ENCODE results near the gene YAE1. TPM values are rescaled to one million over a fixed set of nuclear protein-coding genes. Genes with fewer than 3 reads are reported as not detected.

Gene YAE1
- total RNA-seq, 1 donor from 2014 or later = 18.1 TPM

DNA sequence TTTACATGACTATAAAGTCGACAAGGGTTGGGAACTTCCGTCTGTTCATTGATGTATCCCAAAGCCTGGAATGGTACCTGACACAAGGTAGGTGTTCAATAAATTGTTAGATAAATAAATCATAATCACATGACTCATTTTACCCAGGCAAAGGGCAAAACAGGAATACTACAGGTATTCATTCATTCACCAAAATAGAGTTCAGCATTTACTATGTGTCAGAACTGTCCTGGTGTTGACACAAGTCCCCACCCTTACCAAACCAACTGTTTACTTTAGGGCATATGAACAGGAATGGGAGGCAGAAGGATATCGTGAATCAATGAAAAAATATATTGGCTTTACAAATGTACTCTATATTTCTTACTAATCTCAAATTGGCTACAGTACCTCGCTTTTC is 666 bp upstream of the YAE1 start:
- H3K9me3 ChIP-seq = no peaks in the 10 kb centered on the region
- peak overlapping the region; percentile 86 for H3K27ac ChIP-seq
- H3K4me3 ChIP-seq = peak overlapping the region; percentile 80
- TF ChIP-seq, protein P1, sequence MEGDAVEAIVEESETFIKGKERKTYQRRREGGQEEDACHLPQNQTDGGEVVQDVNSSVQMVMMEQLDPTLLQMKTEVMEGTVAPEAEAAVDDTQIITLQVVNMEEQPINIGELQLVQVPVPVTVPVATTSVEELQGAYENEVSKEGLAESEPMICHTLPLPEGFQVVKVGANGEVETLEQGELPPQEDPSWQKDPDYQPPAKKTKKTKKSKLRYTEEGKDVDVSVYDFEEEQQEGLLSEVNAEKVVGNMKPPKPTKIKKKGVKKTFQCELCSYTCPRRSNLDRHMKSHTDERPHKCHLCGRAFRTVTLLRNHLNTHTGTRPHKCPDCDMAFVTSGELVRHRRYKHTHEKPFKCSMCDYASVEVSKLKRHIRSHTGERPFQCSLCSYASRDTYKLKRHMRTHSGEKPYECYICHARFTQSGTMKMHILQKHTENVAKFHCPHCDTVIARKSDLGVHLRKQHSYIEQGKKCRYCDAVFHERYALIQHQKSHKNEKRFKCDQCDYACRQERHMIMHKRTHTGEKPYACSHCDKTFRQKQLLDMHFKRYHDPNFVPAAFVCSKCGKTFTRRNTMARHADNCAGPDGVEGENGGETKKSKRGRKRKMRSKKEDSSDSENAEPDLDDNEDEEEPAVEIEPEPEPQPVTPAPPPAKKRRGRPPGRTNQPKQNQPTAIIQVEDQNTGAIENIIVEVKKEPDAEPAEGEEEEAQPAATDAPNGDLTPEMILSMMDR (IDR thresholded peaks at IDR 0.05) = no peak
- peaks cover 8% of the 10 kb centered on the region for H3K36me3 ChIP-seq
- no peaks in the 10 kb centered on the region for H3K27me3 ChIP-seq (ENCODE audit: low read depth)
- ATAC-seq (peak in 1 of 2 donors; percentile 52), DNase-seq (no peak)
- H3K4me1 ChIP-seq = peaks cover 11% of the 10 kb centered on the region
- intact Hi-C loops (cut with DNase I) = no loop called here

DNA sequence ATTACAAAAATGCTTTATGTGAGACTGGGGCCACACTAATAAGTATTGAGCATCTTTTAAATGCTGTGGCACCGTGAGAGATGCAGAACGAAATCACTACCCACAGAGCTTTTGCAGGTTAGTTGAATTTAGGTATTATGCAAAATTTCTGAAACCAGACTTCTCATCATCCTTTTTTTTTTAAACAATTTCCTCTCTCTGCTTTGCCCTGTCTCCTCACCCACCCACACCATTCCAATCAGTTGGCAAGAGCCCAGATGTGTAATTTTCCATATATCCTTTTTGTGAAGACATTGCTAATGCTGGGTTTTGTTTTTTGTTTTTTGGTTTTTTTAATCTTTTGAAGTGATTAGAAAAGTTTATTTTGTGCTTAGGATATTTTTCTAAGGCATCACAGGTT is 1.1 kb downstream of the YAE1 start:
- peak overlapping the region; percentile 80 for H3K4me3 ChIP-seq
- intact Hi-C loops (cut with DNase I) = no loop called here
- no peaks in the 10 kb centered on the region for H3K27me3 ChIP-seq (ENCODE audit: low read depth)
- H3K4me1 ChIP-seq = peaks cover 11% of the 10 kb centered on the region
- no peak for ATAC-seq
- H3K36me3 ChIP-seq = peaks cover 26% of the 10 kb centered on the region
- TF ChIP-seq, protein P1 (IDR thresholded peaks at IDR 0.05) = no peak
- no peak for DNase-seq
- no peak overlapping the region for H3K27ac ChIP-seq
- no peaks in the 10 kb centered on the region for H3K9me3 ChIP-seq

DNA sequence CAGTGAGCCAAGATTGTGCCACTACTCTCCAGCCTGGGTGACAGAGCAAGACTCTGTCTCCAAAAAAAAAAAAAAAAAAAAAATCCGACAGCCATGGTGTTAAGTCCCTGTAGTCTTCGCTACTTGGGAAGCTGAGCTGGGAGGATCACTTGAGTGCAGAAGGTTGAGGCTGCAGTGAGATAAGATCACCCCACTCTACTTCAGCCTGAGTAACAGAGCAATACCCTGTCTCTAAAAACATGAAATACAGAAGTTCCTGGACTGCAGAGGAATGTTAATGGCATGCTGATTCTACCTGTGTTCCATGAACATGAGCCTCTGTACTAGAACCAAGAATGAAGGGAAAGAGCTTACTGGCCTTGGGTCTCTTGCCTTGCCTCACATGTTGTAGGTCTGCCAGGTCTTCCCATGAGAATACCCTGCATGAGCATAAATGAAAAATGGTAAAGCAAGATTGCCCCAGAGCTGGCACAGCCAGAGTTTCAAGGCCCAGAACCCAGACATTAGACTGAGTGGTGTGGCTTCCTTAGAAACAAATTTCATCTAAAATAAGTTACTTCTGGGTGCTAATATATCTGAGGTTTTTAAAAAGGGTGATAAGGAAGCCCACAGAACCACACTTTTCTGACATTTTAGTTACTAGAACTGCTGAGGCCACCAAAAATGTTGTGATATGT is 8.6 kb downstream of the YAE1 start:
- Histone ChIP-seq H3K4me3 (no peak overlapping the region), H3K27ac (no peak overlapping the region), H3K27me3 (ENCODE audit: low read depth) (no peaks in the 10 kb centered on the region), H3K9me3 (no peaks in the 10 kb centered on the region), H3K4me1 (no peaks in the 10 kb centered on the region), H3K36me3 (peaks cover 47% of the 10 kb centered on the region)
- intact Hi-C loops (cut with DNase I) = no loop called here
- ATAC-seq (no peak), DNase-seq (no peak)
- TF ChIP-seq, protein P1 (IDR thresholded peaks at IDR 0.05) = no peak

DNA sequence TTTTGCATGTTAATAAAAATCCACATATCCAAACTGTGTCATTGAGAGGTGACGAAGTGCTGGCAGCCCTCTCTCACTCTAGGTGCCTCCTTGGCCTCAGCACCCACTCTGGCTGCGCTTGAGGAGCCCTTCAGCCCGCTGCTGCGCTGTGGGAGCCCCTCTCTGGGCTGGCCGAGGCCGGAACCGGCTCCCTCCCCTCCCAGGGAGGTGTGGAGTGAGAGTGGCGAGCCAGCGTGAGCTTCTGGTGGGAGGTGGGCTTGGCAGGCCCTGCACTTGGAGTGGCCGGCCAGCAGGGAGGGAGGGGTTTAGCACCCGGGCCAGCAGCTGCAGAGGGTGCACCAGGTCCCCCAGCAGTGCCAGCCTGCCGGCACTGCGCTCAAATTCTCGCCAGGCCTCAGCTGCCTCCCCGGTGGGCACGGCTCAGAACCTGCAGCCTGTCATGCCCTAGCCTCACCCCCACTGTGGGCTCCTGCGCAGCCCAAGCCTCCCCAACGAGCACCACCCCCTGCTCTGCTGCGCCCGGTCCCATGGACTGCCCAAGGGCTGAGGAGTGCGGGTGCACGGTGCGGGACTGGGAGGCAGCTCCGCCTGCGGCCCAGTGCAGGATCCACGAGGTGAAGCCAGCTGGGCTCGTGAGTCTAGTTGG is 11.1 kb downstream of the YAE1 start:
- intact Hi-C loops (cut with DNase I) = no loop called here
- DNase-seq (no peak), ATAC-seq (no peak)
- Histone ChIP-seq H3K27me3 (ENCODE audit: low read depth) (no peaks in the 10 kb centered on the region), H3K36me3 (peaks cover 22% of the 10 kb centered on the region), H3K4me3 (no peak overlapping the region), H3K9me3 (no peaks in the 10 kb centered on the region), H3K27ac (no peak overlapping the region), H3K4me1 (no peaks in the 10 kb centered on the region)
- TF ChIP-seq, protein P1 (IDR thresholded peaks at IDR 0.05) = no peak

DNA sequence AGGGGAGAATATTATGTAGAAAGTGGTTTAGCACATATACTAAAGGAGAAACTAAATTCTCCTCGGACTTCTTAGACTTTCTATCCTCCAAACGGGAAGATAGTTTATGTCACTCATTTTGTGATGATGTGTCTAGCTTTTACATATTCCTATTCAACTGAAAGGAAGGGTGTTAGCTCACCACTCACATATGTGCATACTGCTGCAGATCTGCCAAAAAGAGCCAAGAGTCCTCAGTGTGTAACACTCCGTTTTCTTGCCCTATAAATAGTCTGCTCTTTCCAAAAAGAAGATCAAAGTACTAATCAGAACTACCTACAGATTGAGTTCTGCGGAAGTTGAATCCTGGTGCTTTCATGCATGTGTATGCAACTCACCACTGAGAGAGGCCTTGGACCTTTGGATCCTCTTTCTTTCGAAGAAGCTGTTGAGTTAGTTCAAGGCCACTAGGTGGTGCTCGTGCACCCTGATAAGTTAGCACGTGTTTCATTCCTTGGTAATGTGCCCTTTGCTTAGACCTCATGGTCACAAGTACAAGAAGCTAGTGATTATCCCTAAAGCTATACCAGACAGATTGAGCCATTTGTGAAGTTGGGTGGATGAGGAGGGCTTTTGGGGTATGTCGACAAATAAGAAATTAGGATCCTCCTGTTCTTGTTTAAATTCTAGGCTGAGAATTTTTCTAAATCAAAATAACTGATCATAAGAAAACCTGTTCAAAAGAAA is 14.1 kb downstream of the YAE1 start:
- peak; percentile 62 for DNase-seq
- no peak overlapping the region for H3K4me3 ChIP-seq

More for the DNA sequence above, 14.1 kb downstream of the YAE1 start:
- peak; percentile 88 to 93 for ATAC-seq
- H3K4me1 ChIP-seq = no peaks in the 10 kb centered on the region
- H3K9me3 ChIP-seq = no peaks in the 10 kb centered on the region
- TF ChIP-seq, protein P1 (IDR thresholded peaks at IDR 0.05) = peak; percentile 83
- H3K36me3 ChIP-seq = no peaks in the 10 kb centered on the region
- intact Hi-C loops (cut with DNase I) = no loop called here
- no peak overlapping the region for H3K27ac ChIP-seq
- no peaks in the 10 kb centered on the region for H3K27me3 ChIP-seq (ENCODE audit: low read depth)

Measured in lower lobe of right lung (tissue), 2 donors.